IPS DF 19.7 (cell line): Measurements from ENCODE around the gene INO80E.
A peak's percentile ranks its signal among the peaks of the same experiment; 100 is the strongest.
"Not testable (repeated sequence)": the region's sequence is repeated elsewhere in the genome, so short reads cannot be mapped to it uniquely, and the experiment has no call there.

Experiments used
- DNase-seq: peaks from one replicate; pipeline ENCODE4 v3.0.0-alpha.2; 2013; ENCODE audit warnings: low read depth, low spot score

Gene INO80E

DNA sequence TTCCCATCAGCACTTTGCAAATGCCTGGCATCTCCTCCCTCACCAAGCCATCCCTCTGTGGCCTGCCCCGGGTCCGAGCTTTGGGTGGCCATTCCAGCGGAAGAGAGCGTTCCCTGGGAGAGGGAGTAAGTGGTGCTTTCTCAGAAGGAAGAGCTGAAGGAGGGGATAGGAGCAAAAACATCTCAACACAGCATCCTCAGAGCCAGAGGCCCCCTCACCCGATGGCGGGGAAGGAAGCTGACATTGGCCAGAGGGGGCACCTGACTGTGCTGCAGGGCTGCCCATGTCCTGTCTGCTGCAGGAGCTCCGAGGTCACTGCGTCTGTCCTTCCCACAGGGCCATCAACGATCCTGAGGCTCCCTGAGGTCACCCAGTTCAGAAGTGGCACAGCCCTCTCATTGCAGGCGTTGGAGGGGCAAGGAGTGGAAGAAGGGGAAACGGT lies 35.5 kb downstream of the INO80E start:
- no peak for DNase-seq

DNA sequence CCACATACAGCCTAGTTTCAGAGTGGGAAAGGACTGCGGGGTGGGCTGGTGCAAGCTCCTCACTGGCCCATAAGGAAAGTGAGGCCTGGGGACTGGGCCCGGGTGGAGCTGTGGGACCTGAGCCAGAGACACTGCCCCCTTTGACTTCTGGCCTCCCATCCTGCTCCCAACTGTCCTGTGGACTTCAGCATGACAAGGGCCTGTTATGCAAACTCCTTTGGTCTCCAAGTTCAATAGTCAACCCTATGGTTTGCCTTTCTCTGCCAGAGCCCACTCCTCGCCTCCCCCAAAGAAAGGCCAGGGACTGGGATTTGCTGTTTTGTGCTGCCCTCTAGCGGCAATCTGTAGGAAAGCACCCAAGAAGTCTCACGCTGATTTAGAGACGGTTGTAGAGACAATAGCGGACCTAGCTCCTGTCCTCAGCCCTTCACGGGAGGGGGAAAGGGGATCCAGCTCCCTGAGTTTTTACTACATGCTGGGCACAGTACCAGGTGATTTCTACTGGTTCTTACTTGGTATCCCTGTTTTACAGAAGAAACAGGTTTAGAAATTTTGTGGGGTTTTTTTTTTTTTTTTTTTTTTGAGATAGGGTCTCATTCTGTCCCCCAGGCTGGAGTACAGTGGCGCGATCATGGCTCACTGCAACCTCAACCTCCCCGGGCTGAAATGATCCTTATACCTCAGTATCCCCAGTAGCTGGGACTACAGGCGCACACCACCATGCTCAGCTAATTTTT lies 36.2 kb downstream of the INO80E start:
- DNase-seq, result peak; percentile 64

DNA sequence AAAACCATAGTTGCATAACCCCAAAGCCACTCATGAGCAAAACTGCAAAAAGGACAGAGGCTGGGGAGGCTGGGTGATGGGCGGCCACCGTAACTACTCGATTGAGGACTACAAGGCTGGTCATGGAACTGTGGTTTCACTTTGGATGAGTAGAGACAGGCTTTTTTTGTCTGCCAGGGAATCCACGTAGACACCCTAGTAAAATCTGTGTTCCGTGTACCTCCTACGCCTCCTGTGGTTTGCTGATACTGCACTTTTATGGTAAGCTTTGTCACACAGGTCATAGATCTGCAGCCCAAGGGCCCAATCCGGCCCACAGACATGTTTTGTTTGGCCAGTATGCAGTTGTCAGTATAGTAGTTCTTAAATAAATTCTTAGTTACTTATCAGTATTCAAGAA lies 37.2 kb downstream of the INO80E start:
- no peak for DNase-seq

DNA sequence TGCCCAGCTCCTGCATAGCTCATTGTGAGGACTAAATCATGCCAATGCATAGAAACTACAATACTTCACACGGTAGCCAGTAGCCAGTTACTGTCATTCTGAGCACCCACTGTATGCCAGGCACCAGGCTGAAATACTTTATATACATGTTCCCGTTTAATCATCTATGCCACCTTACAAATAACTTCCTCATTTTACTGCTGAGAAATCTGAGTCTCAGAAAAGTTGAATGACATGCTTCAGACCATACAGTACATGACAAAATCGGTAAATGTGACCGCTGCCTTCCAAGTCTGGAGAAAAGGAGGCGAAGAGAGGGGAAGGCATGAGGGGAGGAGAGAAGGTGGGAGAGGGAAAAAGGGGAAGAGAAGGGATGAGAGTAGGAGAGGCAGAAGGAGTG lies 44.2 kb downstream of the INO80E start:
- no peak for DNase-seq

DNA sequence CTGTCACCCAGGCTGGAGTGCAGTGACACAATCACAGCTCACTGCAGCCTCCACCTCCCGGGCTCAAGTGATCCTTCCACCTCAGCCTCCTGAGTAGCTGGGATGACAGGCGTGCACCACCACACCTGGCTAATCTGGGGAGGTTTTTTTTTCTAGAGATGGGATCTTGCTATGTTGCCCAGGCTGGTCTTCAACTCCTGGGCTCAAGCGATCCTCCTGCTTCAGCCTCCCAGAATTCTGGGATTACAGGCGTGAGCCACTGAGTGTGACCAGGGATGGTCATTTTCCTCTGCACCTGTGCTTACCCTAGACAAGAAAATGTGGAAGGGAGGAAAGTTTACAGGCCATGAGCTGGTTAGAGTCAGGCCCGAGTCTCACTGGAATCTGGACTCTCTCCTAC lies 44.6 kb downstream of the INO80E start:
- DNase-seq, result not testable (repeated sequence)

DNA sequence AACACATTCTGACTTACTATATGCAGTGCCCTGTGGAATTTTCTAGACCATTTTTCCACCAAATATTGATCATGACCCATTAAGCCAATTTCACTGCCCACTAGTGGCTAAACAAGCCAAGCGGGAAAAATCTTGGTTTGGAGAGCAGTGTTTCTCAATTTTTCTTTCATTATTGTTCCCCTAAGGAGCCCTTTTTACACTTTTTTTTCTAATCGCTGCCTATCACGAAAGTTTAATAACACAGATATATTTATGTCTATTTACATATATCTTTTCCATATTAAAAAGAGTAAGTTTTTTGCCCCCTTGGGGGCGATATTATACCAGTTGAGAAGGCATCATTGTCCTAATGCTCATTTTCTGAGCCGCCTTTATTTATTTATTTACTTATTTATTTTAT lies 45.8 kb downstream of the INO80E start:
- DNase-seq, result no peak

DNA sequence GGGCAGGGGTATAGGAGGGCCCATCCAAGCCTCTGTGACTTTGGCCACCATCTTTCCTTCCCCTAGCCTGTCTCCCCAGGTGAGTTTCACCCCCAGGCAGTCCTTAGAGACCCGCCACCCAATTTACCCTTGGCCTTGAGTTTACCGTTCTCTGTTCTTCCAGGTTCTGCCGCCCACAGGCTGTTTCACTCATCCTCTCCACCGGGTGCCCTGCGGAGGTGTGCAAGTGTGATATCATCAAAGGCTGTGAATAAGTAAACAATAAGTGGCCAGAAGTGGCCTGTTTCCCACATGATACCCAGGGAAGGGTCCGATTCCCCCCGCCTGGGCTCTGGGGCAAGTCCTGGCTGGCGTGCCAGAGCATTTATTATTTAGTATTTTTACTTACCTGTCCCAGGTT lies 50.1 kb downstream of the INO80E start:
- no peak for DNase-seq

DNA sequence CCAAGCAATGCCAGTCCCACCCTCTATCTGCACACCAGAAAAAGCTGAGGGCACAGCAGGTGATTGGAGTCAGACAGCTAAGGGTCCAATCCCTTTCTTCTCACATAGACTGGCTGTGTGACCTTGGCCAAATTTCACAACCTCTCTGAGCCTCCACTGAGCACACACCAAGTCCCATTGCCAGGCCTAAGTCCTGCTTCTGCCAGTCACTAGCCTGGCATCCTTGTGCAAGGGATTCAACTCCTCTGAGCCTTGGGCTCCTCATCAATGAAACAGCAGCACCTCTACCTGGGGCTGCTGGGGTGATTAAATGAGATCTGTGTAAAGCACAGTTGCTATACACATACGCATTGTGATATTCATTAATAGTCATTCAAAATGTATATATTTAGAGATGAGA lies 50.5 kb downstream of the INO80E start:
- DNase-seq, result no peak

DNA sequence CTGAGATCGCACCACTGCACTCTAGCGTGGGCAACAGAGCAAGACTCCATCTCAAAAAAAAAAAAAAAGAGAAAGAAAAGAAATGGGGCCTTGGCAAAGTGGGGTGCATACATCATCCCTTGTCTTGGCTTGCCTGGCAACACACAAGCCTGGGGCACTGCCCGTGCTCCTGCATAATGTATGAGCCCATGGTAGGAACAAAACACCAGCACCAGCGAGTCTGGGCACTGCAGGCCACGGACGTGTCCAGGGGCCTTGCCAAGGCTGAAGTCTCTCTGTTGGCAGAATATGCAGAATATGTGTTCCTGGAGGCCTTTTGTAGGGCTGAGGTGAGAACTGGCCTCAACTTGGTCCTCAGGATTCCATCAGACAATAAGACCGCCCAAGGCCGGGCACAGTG lies 53.8 kb downstream of the INO80E start:
- no peak for DNase-seq

DNA sequence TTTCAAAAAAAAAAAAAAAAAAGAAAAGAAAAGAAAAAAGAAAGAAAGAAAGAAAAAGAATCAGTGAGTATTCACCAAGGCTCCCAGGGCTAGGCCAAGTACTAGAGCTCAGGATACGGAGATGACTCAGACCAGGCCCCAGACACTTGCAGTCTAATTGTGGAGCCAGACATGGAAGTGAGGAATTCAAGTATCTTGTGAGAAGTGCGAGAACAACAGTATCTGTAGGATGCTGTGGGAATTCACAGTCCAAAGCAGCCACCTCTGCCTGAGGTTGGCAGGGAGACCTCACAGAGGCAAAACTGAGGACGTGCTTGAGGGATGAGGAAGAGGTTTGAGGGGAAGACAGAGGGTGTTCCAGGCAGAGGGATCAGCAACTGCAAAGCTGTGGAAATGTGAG lies 55.5 kb downstream of the INO80E start:
- DNase-seq, result no peak

DNA sequence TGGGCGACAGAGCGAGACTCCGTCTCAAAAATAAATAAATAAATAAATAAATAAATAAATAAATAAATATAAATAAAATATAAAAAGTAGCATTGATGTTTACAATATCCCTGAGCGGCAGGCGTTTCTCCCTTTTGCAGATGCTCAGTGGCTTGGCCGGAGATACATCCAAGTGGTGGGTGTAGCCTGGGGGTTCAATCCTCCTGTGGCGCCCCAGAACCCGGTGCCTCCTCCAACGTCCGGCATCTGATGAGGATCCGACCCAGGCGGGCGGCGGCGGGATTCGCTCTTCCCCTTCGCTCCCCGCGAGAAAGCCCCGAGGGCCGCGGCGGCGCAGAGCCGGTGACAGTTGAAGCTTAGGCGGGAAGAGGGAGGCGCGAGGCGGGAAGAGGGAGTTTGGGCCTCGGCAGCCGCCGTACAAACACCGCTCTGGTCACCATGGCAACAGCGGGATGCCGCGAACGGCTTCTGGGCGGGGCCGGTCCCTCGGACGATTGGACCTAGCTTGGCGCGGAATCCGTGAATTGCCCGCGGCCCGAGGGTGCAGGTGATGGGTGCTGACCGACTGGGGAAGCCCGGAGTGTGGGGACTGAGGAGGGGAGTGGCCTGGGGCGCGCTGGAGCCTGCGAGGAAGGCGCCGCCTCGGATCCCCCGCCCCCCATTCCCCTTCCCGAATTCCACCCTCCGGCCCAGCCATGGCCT lies 56.8 kb downstream of the INO80E start:
- DNase-seq, result no peak

DNA sequence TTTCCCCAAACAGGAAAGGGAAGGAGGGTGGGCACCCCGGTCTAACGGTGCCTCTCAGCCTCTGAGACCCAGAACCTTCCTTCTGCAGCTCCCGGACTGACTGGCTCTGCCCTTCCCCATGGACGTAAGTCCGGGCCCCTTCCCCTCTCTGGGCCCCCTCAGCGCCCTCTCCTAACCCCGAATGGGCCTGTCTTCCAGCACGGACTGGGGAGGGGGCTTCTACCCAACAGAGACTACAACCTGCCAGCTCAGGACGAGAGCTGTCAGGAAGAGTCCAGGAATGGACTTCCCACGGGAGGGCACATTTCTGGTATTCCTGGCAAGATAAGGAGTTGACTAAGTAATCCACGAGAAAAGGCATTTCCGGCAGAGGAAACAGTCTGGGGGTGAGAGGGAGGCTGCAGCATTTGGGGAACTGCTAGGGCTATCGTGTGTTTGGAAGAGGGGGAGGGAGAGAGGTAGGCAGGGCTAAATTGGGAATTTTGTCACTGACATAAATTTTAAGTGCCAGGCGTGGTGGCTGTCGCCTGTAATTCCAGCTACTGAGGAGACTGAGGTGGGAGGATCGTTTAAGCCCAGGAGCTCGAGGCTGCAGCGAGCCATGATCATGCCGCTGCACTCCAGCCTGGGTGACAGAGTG lies 57.5 kb downstream of the INO80E start:
- DNase-seq, result no peak

DNA sequence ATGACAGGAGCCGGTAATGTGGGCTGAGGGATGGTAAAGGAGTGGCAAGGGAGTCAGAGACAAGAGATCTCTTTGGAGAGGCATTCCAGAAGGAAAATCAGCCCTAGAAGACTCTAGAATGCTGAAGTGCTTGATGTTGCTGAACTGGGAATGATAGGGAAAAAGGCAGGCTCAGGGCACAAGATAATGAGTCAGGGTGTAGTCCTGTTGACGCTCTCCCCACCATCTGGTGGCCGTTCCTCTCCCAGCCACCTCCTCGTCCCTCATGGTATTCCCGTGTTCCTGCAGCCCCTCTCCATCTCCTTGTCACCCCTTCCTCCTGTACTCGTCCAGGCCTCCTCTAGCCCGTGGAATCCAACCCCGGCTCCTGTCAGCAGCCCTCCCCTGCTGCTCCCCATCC lies 58.4 kb downstream of the INO80E start:
- DNase-seq, result no peak

DNA sequence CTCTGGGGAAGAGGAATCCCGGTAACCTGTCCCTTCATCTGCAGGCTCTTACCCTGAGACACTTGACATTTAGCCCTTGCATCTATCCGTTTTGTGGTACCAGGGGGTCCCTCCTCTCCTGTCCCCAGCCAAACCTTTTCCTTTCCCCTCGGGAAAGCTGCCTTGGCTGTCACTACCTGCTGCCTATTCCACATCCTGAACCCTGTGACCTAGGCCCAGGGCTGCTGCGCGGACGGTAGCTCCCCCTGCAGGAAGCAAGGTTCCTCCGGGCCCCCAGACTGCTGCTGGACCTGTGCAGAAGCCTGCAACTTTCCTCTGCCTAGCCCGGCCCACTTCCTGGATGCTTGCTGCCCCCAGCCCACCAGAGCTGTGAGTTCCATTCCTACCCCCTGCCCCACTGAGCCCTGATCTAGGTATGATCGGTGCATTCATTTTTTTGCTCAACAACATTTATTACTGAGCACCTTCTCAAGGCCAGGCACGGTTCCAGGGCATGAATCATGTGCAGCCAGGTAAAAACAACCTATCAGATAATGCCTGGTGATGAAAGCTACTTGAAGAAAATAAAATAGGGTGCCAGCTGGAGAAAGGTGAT lies 59.0 kb downstream of the INO80E start:
- no peak for DNase-seq
